A549 (cell line): ENCODE results near the gene EHBP1.

Experiments
- CHD4 ChIP-seq: fragments of 200-600 bp; sonication (generic); IDR thresholded peaks from 2 replicates; pipeline ENCODE4 v1.6.1; 2016; ENCODE audit warnings: antibody characterized with exemption, mild to moderate bottlenecking, borderline replicate concordance
- EP300 ChIP-seq, 2 experiments: fragments of >200 bp; sonication (Bioruptor Twin); formaldehyde crosslinking; IDR thresholded peaks; 2 replicates in 1 of 2; 3 replicates in 1 of 2; pipeline ENCODE4 v1.6.1; 2016 to 2017
- FOSL2 ChIP-seq, 2 experiments: fragments of 450-650 bp in 1 of 2; fragments of >200 bp in 1 of 2; sonication (Bioruptor Twin) in 1 of 2; formaldehyde crosslinking; IDR thresholded peaks; 2 replicates each; pipeline versions ENCODE4 v1.5.0 to v1.6.1; 2016 to 2020; ENCODE audit warnings: mild to moderate bottlenecking in 1 of 2, moderate library complexity in 1 of 2
- HDAC2 ChIP-seq: fragments of 200-600 bp; sonication (generic); IDR thresholded peaks from 2 replicates; pipeline ENCODE4 v1.6.1; 2016
- KDM1A ChIP-seq: fragments of 200-600 bp; sonication (generic); IDR thresholded peaks from 2 replicates; pipeline ENCODE4 v1.6.1; 2016; ENCODE audit warnings: low read depth, mild to moderate bottlenecking
- KDM5A ChIP-seq: fragments of 200-600 bp; sonication (generic); IDR thresholded peaks from 2 replicates; pipeline ENCODE4 v1.6.1; 2016; ENCODE audit warnings: antibody characterized with exemption, mild to moderate bottlenecking
- MYC ChIP-seq: IDR thresholded peaks from 2 replicates; pipeline ENCODE4 v1.6.1; 2012; ENCODE audit warnings: mild to moderate bottlenecking, inconsistent platforms, low read length, improper control_type of control experiment, borderline replicate concordance
- POLR2AphosphoS2 ChIP-seq: conservative IDR thresholded peaks from 2 replicates; pipeline ENCODE4 v1.6.1; 2012; ENCODE audit warnings: low read length, improper control_type of control experiment, inconsistent platforms
- RAD21 ChIP-seq, 2 experiments: fragments of >200 bp in 1 of 2; sonication (Bioruptor Twin) in 1 of 2; formaldehyde crosslinking in 1 of 2; IDR thresholded peaks in 1 of 2; conservative IDR thresholded peaks in 1 of 2; 2 replicates in 1 of 2; 3 replicates in 1 of 2; pipeline ENCODE4 v1.6.1; 2012 to 2018; ENCODE audit warnings: inconsistent platforms in 1 of 2
- RCOR1 ChIP-seq: fragments of 150-350 bp; IDR thresholded peaks from 2 replicates; pipeline ENCODE4 v1.6.1; 2014; ENCODE audit warnings: antibody characterized with exemption, low read length, low read depth
- RFX5 ChIP-seq: fragments of 450-650 bp; IDR thresholded peaks from 2 replicates; pipeline ENCODE4 v1.7.1; 2014; ENCODE audit warnings: antibody characterized with exemption, mild to moderate bottlenecking, moderate library complexity
- TF ChIP-seq, protein P1 (sequence below): fragments of >200 bp; sonication (Bioruptor Twin); formaldehyde crosslinking; IDR thresholded peaks from 3 replicates; pipeline ENCODE4 v1.5.1; 2016

DNA sequence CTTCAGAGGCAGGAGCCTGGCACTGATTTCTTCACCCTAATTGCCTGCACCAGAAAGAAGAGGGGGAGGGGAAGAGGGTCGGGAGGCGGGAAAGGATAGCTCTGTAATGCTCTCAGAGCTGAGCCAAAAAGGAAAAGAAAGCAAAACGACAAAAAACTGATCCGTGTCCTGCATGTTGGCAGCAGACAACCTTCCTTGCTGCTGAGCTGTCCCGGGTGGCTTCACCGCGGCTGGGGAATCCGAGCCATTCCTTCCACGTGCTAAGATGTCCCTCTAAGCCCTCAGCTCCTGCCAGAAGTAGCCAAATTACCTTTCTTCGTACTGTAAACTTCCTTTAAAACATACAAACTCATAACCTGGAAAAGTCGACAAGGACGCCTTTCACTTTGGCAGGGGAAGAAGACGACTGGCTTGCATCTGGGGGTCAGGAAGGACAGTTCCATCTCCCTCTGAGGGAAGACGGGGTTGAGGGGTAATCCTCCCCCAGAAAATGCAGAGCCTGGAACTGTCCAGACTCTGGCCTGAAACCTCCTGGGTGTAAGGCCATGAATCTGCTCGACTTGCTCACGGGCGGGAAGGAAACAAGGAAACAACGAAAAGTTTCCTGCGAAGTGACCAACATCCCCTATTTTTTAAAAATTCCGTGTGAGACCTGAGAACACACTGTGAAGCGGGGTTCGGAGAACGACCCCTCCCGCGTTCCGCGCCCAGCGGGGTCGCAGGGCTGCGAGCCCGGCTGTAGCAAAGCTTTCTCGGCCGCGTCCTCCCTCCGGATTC lies 352.8 kb downstream of the EHBP1 start:
- TF ChIP-seq CHD4 (no peak), RAD21 (conservative IDR thresholded peaks at IDR 0.05 in 1 of 2, IDR thresholded peaks at IDR 0.05 in 1 of 2) (no peak), EP300 (IDR thresholded peaks at IDR 0.05) (no peak), KDM5A (no peak), POLR2AphosphoS2 (no peak), RFX5 (no peak), MYC (no peak), RCOR1 (no peak), HDAC2 (no peak), KDM1A (no peak), FOSL2 (IDR thresholded peaks at IDR 0.05) (no peak), FOSL2 (CRISPR knock-in tag; IDR thresholded peaks at IDR 0.05) (no peak)
- TF ChIP-seq, protein P1, sequence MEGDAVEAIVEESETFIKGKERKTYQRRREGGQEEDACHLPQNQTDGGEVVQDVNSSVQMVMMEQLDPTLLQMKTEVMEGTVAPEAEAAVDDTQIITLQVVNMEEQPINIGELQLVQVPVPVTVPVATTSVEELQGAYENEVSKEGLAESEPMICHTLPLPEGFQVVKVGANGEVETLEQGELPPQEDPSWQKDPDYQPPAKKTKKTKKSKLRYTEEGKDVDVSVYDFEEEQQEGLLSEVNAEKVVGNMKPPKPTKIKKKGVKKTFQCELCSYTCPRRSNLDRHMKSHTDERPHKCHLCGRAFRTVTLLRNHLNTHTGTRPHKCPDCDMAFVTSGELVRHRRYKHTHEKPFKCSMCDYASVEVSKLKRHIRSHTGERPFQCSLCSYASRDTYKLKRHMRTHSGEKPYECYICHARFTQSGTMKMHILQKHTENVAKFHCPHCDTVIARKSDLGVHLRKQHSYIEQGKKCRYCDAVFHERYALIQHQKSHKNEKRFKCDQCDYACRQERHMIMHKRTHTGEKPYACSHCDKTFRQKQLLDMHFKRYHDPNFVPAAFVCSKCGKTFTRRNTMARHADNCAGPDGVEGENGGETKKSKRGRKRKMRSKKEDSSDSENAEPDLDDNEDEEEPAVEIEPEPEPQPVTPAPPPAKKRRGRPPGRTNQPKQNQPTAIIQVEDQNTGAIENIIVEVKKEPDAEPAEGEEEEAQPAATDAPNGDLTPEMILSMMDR = no peak
